Muscle layer of colon (tissue), 2 donors: ENCODE data around the gene FBXO45.
"Not testable (repeated sequence)": the region's sequence is repeated elsewhere in the genome, so short reads cannot be mapped to it uniquely, and the experiment has no call there.

Source experiments
- H3K27ac ChIP-seq: one replicate; pipeline ENCODE4 v1.7.0; 2013; ENCODE audit warnings: low read depth, mild to moderate bottlenecking, low read length, moderate library complexity
- H3K27me3 ChIP-seq, 2 donors: one replicate each; pipeline ENCODE4 v1.7.0; 2013; ENCODE audit warnings: low read length in 2 of 2, mild to moderate bottlenecking in 2 of 2; ENCODE audit not compliant: insufficient read depth in 2 of 2, control insufficient read depth in 1 of 2
- H3K36me3 ChIP-seq: one replicate; pipeline ENCODE4 v1.7.0; 2013; ENCODE audit warnings: mild to moderate bottlenecking, low read length; ENCODE audit not compliant: insufficient read depth
- H3K4me1 ChIP-seq: one replicate; pipeline ENCODE4 v1.7.0; 2013; ENCODE audit warnings: mild to moderate bottlenecking, low read length; ENCODE audit not compliant: insufficient read depth
- H3K4me3 ChIP-seq, 2 donors: one replicate each; pipeline ENCODE4 v1.7.0; 2013; ENCODE audit warnings: low read length in 2 of 2, low read depth in 1 of 2, mild to moderate bottlenecking in 1 of 2, moderate library complexity in 1 of 2
- H3K9ac ChIP-seq: one replicate; pipeline ENCODE4 v1.7.0; 2013; ENCODE audit warnings: low read length
- H3K9me3 ChIP-seq: one replicate; pipeline ENCODE4 v1.7.0; 2013; ENCODE audit warnings: mild to moderate bottlenecking, low read length
- donor health status: abdominal sarcoma.
- donor health status: Adenocarcinoma of cecum.

FBXO45 gene

GRCh38 chr3:196602673-196603072 lies 34.2 kb downstream of the FBXO45 start:
- H3K27me3 ChIP-seq: no peaks in the 10 kb centered on the region
- no peaks in the 10 kb centered on the region for H3K36me3 ChIP-seq
- H3K9me3 ChIP-seq: no peaks in the 10 kb centered on the region
- no peak overlapping the region for H3K9ac ChIP-seq
- H3K4me3 ChIP-seq: no peak overlapping the region
- no peak overlapping the region for H3K27ac ChIP-seq
- H3K4me1 ChIP-seq: no peaks in the 10 kb centered on the region

- no peaks in the 10 kb centered on the region for H3K27me3 ChIP-seq
- H3K4me1 ChIP-seq: no peaks in the 10 kb centered on the region
- H3K4me3 ChIP-seq: no peak overlapping the region
- H3K9ac ChIP-seq: no peak overlapping the region
- no peaks in the 10 kb centered on the region for H3K9me3 ChIP-seq
- H3K36me3 ChIP-seq: no peaks in the 10 kb centered on the region
- H3K27ac ChIP-seq: no peak overlapping the region
These were observed 35.2 kb downstream of the FBXO45 start for GRCh38 chr3:196603683-196604082.

GRCh38 chr3:196604548-196604947 lies 36.1 kb downstream of the FBXO45 start:
- H3K36me3 ChIP-seq: no peaks in the 10 kb centered on the region
- no peaks in the 10 kb centered on the region for H3K9me3 ChIP-seq
- H3K9ac ChIP-seq: no peak overlapping the region
- H3K4me1 ChIP-seq: peaks cover 3% of the 10 kb centered on the region
- no peak overlapping the region for H3K27ac ChIP-seq
- H3K4me3 ChIP-seq: no peak overlapping the region
- H3K27me3 ChIP-seq: no peaks in the 10 kb centered on the region

GRCh38 chr3:196608693-196609092 lies 40.2 kb downstream of the FBXO45 start:
- Histone ChIP-seq H3K4me3 (no peak overlapping the region), H3K27me3 (no peaks in the 10 kb centered on the region), H3K9ac (no peak overlapping the region), H3K4me1 (peaks cover 23% of the 10 kb centered on the region), H3K9me3 (no peaks in the 10 kb centered on the region), H3K36me3 (no peaks in the 10 kb centered on the region), H3K27ac (no peak overlapping the region)

- Histone ChIP-seq H3K27ac (no peak overlapping the region), H3K9me3 (no peaks in the 10 kb centered on the region), H3K36me3 (no peaks in the 10 kb centered on the region), H3K9ac (no peak overlapping the region), H3K4me3 (no peak overlapping the region), H3K4me1 (peaks cover 23% of the 10 kb centered on the region), H3K27me3 (no peaks in the 10 kb centered on the region)
These were observed 40.9 kb downstream of the FBXO45 start for GRCh38 chr3:196609343-196609775.

- H3K4me3 ChIP-seq: no peak overlapping the region
- H3K27ac ChIP-seq: no peak overlapping the region
- H3K9me3 ChIP-seq: no peaks in the 10 kb centered on the region
- no peaks in the 10 kb centered on the region for H3K36me3 ChIP-seq
- no peak overlapping the region for H3K9ac ChIP-seq
- H3K27me3 ChIP-seq: no peaks in the 10 kb centered on the region
- peaks cover 23% of the 10 kb centered on the region for H3K4me1 ChIP-seq
These were observed 41.5 kb downstream of the FBXO45 start for GRCh38 chr3:196609805-196610515.

GRCh38 chr3:196611761-196612483 lies 43.5 kb downstream of the FBXO45 start:
- no peak overlapping the region for H3K9ac ChIP-seq
- no peaks in the 10 kb centered on the region for H3K36me3 ChIP-seq
- peaks cover 23% of the 10 kb centered on the region for H3K4me1 ChIP-seq
- H3K4me3 ChIP-seq: no peak overlapping the region
- peak overlapping the region; percentile 35 for H3K27ac ChIP-seq
- no peaks in the 10 kb centered on the region for H3K27me3 ChIP-seq
- H3K9me3 ChIP-seq: no peaks in the 10 kb centered on the region

GRCh38 chr3:196615234-196615633 lies 46.8 kb downstream of the FBXO45 start:
- H3K27ac ChIP-seq, H3K27me3 ChIP-seq, H3K36me3 ChIP-seq, H3K4me3 ChIP-seq, H3K9me3 ChIP-seq, H3K9ac ChIP-seq: not testable (repeated sequence)
- H3K4me1 ChIP-seq: peaks cover 26% of the 10 kb centered on the region

- no peaks in the 10 kb centered on the region for H3K9me3 ChIP-seq
These were observed 48.8 kb downstream of the FBXO45 start for GRCh38 chr3:196617256-196617655.

GRCh38 chr3:196619223-196619622 lies 50.8 kb downstream of the FBXO45 start:
- peak overlapping the region; percentile 78 for H3K27ac ChIP-seq
- no peaks in the 10 kb centered on the region for H3K36me3 ChIP-seq
- peaks cover 16% of the 10 kb centered on the region for H3K4me1 ChIP-seq
- H3K9me3 ChIP-seq: no peaks in the 10 kb centered on the region
- H3K27me3 ChIP-seq: no peaks in the 10 kb centered on the region
- no peak overlapping the region for H3K9ac ChIP-seq
- no peak overlapping the region for H3K4me3 ChIP-seq

More at GRCh38 chr3:196617256-196617655, 48.8 kb downstream of the FBXO45 start:
- no peak overlapping the region for H3K9ac ChIP-seq
- no peaks in the 10 kb centered on the region for H3K27me3 ChIP-seq
- no peak overlapping the region for H3K4me3 ChIP-seq
- H3K4me1 ChIP-seq: peaks cover 20% of the 10 kb centered on the region
- no peak overlapping the region for H3K27ac ChIP-seq
- H3K36me3 ChIP-seq: no peaks in the 10 kb centered on the region

- Histone ChIP-seq H3K4me1 (peaks cover 16% of the 10 kb centered on the region), H3K27ac (peak overlapping the region; percentile 65)
- not testable (repeated sequence) for H3K9me3 ChIP-seq, H3K36me3 ChIP-seq, H3K27me3 ChIP-seq, H3K4me3 ChIP-seq, H3K9ac ChIP-seq
These were observed 51.2 kb downstream of the FBXO45 start for GRCh38 chr3:196619627-196620026.
